GM21723 (cell line): ENCODE measurements around the gene UBFD1.
"Not testable (repeated sequence)": the region's sequence is repeated elsewhere in the genome, so short reads cannot be mapped to it uniquely, and the experiment has no call there.

Experiments
- ATAC-seq: cut with Tn5 transposase; IDR thresholded peaks from one replicate; pipeline ENCODE4 v1.9.1; 2021; ENCODE audit warnings: mild to moderate bottlenecking, moderate library complexity; ENCODE audit not compliant: unreplicated experiment

The UBFD1 gene

GRCh38 chr16:23595951-23596720, 38.6 kb downstream of the UBFD1 start, which contains the start of gene NDUFAB1:
NDUFAB1 (minus strand) TSS chr16:23596316; CDS start chr16:23596290, 26 bp downstream.
- peak; percentile 90 for ATAC-seq

- ATAC-seq: no peak
These were observed 39.7 kb downstream of the UBFD1 start for GRCh38 chr16:23597003-23597756.

DNA sequence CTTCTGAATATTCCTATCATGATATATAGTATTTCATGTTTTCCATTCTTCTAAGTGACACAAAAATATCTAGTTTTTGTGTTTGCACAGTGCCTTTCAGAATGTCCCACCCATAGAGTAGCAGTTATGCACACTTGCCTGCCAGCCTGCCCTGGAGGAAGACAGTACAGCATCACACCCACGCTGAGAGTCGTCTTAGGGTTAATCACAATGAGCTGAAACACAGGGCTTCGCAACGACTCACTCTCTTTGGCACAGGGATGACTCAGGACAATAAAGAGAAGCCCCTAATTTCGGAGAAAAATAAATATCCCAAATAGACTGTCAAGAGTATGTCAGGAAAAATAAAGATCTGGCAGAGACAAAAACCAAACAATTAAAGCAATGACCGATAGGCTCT, 50.2 kb downstream of the UBFD1 start:
- ATAC-seq: no peak

GRCh38 chr16:23608194-23608593, 50.7 kb downstream of the UBFD1 start:
- no peak for ATAC-seq

- no peak for ATAC-seq
These were observed 52.4 kb downstream of the UBFD1 start for GRCh38 chr16:23609929-23610328.

DNA sequence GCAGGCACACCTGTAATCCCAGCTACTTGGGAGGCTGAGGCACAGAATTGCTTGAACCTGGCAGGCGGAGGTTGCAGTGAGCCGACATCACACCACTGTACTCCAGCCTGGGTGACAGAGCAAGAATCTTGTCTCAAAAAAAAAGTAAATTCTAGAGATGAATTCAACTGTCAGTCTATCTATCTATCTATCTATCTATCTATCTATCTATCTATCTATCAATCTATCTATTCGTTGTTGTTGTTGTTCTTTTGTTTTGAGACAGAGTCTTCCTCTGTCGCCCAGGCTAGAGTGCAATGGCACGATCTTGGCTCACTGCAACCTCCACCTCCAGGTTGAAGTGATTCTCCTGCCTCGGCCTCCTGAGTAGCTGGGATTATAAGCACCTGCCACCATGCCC, 53.4 kb downstream of the UBFD1 start:
- ATAC-seq: not testable (repeated sequence)

DNA sequence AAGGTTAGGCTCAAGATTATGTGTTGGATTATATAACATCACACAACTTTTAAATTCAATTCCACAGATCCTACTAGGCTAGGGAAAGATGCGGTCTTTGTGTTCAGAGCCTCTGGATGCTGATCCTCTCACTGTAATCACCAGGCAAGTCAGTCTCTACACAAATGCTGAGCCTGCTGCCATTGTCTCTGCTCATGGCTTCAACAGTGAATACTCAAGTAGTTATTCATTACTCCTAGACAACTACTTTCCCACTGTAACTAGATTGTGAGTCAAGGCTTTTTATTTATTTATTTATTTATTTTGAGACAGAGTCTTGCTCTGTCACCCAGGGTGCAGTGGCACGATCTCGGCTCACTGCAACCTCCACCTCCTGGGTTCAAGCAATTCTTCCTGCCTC, 54.4 kb downstream of the UBFD1 start:
- ATAC-seq: no peak

DNA sequence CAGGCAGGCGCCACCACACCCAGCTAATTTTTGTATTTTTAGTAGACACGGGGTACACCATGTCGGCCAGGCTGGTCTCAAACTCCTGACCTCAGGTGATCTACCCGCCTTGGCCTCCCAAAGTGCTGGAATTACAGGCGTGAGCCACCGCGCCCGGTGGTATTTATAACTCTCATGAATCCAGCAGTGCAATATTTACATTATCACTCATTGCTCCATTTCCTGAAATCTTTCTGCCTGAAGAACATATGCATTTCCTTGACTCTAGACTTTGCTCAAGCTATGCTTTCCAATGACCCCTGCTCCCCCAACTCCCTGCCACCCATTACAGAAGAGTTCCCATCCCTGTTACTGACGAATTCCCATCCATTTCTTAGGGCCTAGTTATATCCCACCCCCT, 58.3 kb downstream of the UBFD1 start:
- ATAC-seq: no peak
